Airway epithelial cell (primary cell): ENCODE results near the gene APOOL. TPM values are rescaled to one million over a fixed set of nuclear protein-coding genes. Genes with fewer than 3 reads are reported as not detected.

Source experiments
- total RNA-seq: library from RNA; depleted of rRNA; stranded (reverse); fragments of >200 nt; gene quantifications from 2 replicates; pipeline ENCODE4 v1.2.3, GENCODE V29; 2015

APOOL gene, protein sequence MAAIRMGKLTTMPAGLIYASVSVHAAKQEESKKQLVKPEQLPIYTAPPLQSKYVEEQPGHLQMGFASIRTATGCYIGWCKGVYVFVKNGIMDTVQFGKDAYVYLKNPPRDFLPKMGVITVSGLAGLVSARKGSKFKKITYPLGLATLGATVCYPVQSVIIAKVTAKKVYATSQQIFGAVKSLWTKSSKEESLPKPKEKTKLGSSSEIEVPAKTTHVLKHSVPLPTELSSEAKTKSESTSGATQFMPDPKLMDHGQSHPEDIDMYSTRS
- total RNA-seq = 6.0 and 7.7 TPM in 2 replicates

GRCh38 chrX:85003655-85004244 lies at the start of gene APOOL:
TSS of gene APOOL (plus strand) at chrX:85003877. CDS start at chrX:85003913, 36 bp downstream.

Other genes with a start within 250 kb of the APOOL start
- not detected in 2 replicates for gene SATL1, start 239.9 kb downstream of the APOOL start, total RNA-seq
- 0.88 and 0.92 TPM in 2 replicates for gene ZNF711, start 240.1 kb downstream of the APOOL start, total RNA-seq